MCF 10A (cell line): ENCODE results near the gene CCDC24. TPM values are rescaled to one million over a fixed set of nuclear protein-coding genes. Genes with fewer than 3 reads are reported as not detected.

ENCODE experiments used
- BruUV-seq: library from RNA; stranded (reverse); fragments of 400-500 nt; replicated peaks from 2 replicates; lab custom pipeline; 2021; lab: Mats Ljungman, UMichigan
- CTCF ChIA-PET: fragments of 300-600 bp; sonication (Branson Sonifier 250); formaldehyde crosslinking; extraction: SDS; loops from one replicate; lab custom pipeline; 2021; ENCODE audit warnings: antibody characterized with exemption, inconsistent platforms; lab: Yijun Ruan, JAX
- POLR2A ChIA-PET: fragments of 300-600, 350-650 bp; sonication (Branson Sonifier 250); formaldehyde crosslinking; extraction: SDS; loops from one replicate; lab custom pipeline; 2020; ENCODE audit warnings: antibody characterized with exemption, inconsistent platforms; lab: Yijun Ruan, JAX
- DNase-seq: peaks from one replicate; pipeline ENCODE4 v3.0.0-alpha.2; 2018; ENCODE audit not compliant: unreplicated experiment
- H3K27ac Mint-ChIP-seq: one replicate; pipeline ENCODE4 v1.8.0; 2022; ENCODE audit warnings: mild to moderate bottlenecking, low read depth, mixed read lengths; ENCODE audit not compliant: unreplicated experiment
- H3K27me3 Mint-ChIP-seq: one replicate; pipeline ENCODE4 v1.8.0; 2022; ENCODE audit warnings: mixed read lengths; ENCODE audit not compliant: insufficient read depth, unreplicated experiment
- H3K36me3 Mint-ChIP-seq: one replicate; pipeline ENCODE4 v1.8.0; 2022; ENCODE audit warnings: mild to moderate bottlenecking, moderate library complexity, mixed read lengths; ENCODE audit not compliant: insufficient read depth, unreplicated experiment
- H3K4me1 Mint-ChIP-seq: one replicate; pipeline ENCODE4 v1.8.0; 2022; ENCODE audit warnings: mixed read lengths; ENCODE audit not compliant: insufficient read depth, unreplicated experiment
- H3K4me3 Mint-ChIP-seq: one replicate; pipeline ENCODE4 v1.8.0; 2022; ENCODE audit warnings: mild to moderate bottlenecking, moderate library complexity, mixed read lengths; ENCODE audit not compliant: unreplicated experiment
- H3K9me3 Mint-ChIP-seq: one replicate; pipeline ENCODE4 v1.8.0; 2022; ENCODE audit warnings: mixed read lengths; ENCODE audit not compliant: unreplicated experiment
- CTCF ChIP-seq: fragments of 200-600 bp; IDR thresholded peaks from one replicate; pipeline ENCODE4 v1.8.0; 2022; ENCODE audit warnings: antibody characterized with exemption, mild to moderate bottlenecking; ENCODE audit not compliant: unreplicated experiment
- intact Hi-C: fragments of 100-400 bp; cut with micrococcal nuclease; formaldehyde crosslinking; loops from 2 replicates; pipeline ENCODE4 v1.14.1; 2022
- total RNA-seq: library from RNA; stranded (reverse); gene quantifications from 2 replicates; pipeline ENCODE4 v1.2.3, GENCODE V29; 2022

The CCDC24 gene
- total RNA-seq, 1 experiment from 2014 or later, result 4.8 TPM

- H3K4me3 Mint-ChIP-seq, result peak overlapping the region; percentile 94
- DNase-seq, result no peak
- BruUV-seq, result no TSS peak
- intact Hi-C loops, result loop anchor here (5.0 kb wide), 1 partner anchor 450 kb away; no protein-coding TSS in a partner anchor
- H3K9me3 Mint-ChIP-seq, result no peaks in the 10 kb centered on the region
- H3K4me1 Mint-ChIP-seq, result peaks cover 48% of the 10 kb centered on the region
- H3K36me3 Mint-ChIP-seq, result peaks cover 29% of the 10 kb centered on the region
- ChIA-PET POLR2A (interaction anchor here (1.0 to 3.3 kb wide), 3 partner anchors 31 to 270 kb away, joined by 3 to 21 read pairs (median 8); partner anchors contain the start of genes IPO13 and ST3GAL3), CTCF (interaction anchor here (0.6 to 0.7 kb wide), 2 partner anchors 12 to 401 kb away, joined by 3 to 5 read pairs; no protein-coding TSS in a partner anchor)
- H3K27ac Mint-ChIP-seq, result no peak overlapping the region
- H3K27me3 Mint-ChIP-seq, result no peaks in the 10 kb centered on the region
- TF ChIP-seq CTCF, result no peak
Observed at GRCh38 chr1:43976890-43977289, 14.5 kb upstream of the CCDC24 start.

DNA sequence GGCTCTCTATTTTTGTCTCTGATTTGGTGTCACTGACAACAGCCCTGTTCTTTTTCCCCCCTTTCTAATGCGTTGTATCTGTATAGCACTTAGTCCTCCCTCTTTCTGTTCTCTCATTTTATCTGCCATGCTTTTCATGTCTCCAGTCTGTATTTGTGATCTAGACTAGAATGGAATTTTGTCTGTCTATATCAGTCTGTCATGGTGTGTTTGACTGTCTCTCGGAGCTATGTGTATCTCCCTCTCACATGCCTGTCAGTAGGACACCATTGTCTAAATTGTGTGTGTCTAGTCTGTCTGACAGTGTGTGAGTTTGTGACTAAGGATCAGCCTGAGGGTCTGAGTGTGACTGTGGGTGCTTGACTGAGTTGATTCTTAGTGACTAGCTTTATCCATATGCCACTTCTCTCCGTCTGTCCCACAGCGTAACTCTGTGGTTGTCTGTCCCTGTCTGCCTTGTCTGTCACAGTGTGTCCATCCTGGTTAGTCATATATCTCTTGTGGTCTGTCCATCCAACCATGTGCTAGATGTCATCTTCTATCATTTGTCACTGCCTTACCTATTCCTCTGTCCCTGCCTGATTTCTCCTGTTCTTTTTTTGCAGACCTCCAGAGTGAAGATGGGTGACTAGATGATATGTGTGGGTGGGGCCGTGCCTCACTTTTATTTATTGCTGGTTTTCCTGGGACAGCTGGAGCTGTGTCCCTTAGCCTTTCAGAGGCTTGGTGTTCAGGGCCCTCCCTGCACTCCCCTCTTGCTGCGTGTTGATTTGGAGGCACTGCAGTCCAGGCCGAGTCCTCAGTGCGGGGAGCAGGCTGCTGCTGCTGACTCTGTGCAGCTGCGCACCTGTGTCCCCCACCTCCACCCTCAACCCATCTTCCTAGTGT is 13.8 kb upstream of the CCDC24 start:
- BruUV-seq, result no TSS peak
- Mint-ChIP-seq H3K9me3 (no peaks in the 10 kb centered on the region), H3K4me3 (peak overlapping the region; percentile 94), H3K27me3 (no peaks in the 10 kb centered on the region), H3K27ac (no peak overlapping the region), H3K36me3 (peaks cover 29% of the 10 kb centered on the region), H3K4me1 (peaks cover 55% of the 10 kb centered on the region)
- CTCF ChIA-PET, result interaction anchor here (0.6 to 0.9 kb wide), 5 partner anchors 11 to 448 kb away, joined by 3 to 5 read pairs (median 3); no protein-coding TSS in a partner anchor
- intact Hi-C loops, result loop anchor here (5.0 kb wide), 1 partner anchor 450 kb away; no protein-coding TSS in a partner anchor
- POLR2A ChIA-PET, result interaction anchor here (0.6 to 1.0 kb wide), 4 partner anchors 13 to 270 kb away, joined by 3 to 4 read pairs (median 3); partner anchors contain the start of gene ST3GAL3
- TF ChIP-seq CTCF, result no peak
- no peak for DNase-seq

- H3K27me3 Mint-ChIP-seq, result no peaks in the 10 kb centered on the region
- BruUV-seq, result no TSS peak
- CTCF ChIA-PET, result interaction anchor here (0.7 to 0.9 kb wide), 2 partner anchors 201 to 448 kb away, joined by 3 to 4 read pairs; no protein-coding TSS in a partner anchor
- peak overlapping the region; percentile 94 for H3K4me3 Mint-ChIP-seq
- DNase-seq, result no peak
- H3K9me3 Mint-ChIP-seq, result no peaks in the 10 kb centered on the region
- POLR2A ChIA-PET, result interaction anchor here (0.6 to 1.0 kb wide), 3 partner anchors 12 to 195 kb away, joined by 3 to 4 read pairs (median 3); no protein-coding TSS in a partner anchor
- intact Hi-C loops, result loop anchor here (5.0 kb wide), 1 partner anchor 451 kb away; no protein-coding TSS in a partner anchor
- TF ChIP-seq CTCF, result no peak
- peaks cover 31% of the 10 kb centered on the region for H3K36me3 Mint-ChIP-seq
- H3K27ac Mint-ChIP-seq, result no peak overlapping the region
- peaks cover 60% of the 10 kb centered on the region for H3K4me1 Mint-ChIP-seq
Observed at GRCh38 chr1:43978264-43978550, 13.2 kb upstream of the CCDC24 start.
